ES-I3 (cell line): ENCODE data around the gene RAB5B.
"Not testable (repeated sequence)": the region's sequence is repeated elsewhere in the genome, so short reads cannot be mapped to it uniquely, and the experiment has no call there.

Experiments
- H3K36me3 ChIP-seq: 2 replicates; pipeline ENCODE4 v1.6.1; 2013; ENCODE audit warnings: mild to moderate bottlenecking, low read length, control low read depth, moderate library complexity; ENCODE audit not compliant: insufficient read depth
- H3K4me1 ChIP-seq: 2 replicates; pipeline ENCODE4 v1.6.1; 2013; ENCODE audit warnings: mild to moderate bottlenecking, control low read depth, low read length; ENCODE audit not compliant: insufficient read depth
- H3K9ac ChIP-seq: 2 replicates; pipeline ENCODE4 v1.6.1; 2013; ENCODE audit warnings: low read depth, mild to moderate bottlenecking, low read length, moderate library complexity
- H3K9me3 ChIP-seq: 2 replicates; pipeline ENCODE4 v1.6.1; 2013; ENCODE audit warnings: mild to moderate bottlenecking, low read length, moderate library complexity; ENCODE audit not compliant: control insufficient read depth, insufficient read depth

Gene RAB5B

DNA sequence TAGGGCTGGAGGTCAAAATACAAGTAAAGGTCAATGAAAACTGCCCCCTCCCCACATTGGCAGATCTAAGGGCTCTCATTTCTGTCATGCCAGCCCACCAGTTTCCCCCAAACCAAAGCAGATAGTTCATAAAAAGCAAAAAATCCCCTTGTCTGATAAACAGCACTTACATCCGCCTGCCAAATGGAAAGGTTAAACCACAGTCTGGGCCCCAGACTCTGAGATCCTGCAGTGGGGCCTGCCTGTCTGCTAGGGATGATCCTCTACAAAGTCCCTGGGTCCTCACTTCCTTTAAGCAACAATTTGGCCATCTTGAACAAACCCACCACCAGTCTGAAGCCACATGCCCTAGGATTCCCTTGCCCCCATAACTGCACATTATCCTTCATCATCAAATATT is 58.1 kb downstream of the RAB5B start:
- H3K9ac ChIP-seq: no peak overlapping the region
- H3K9me3 ChIP-seq: no peaks in the 10 kb centered on the region
- no peaks in the 10 kb centered on the region for H3K4me1 ChIP-seq
- H3K36me3 ChIP-seq: peaks cover 11% of the 10 kb centered on the region; the same call in 1 of the 2 replicates

GRCh38 chr12:56034586-56035332 is 60.9 kb downstream of the RAB5B start:
- Histone ChIP-seq H3K9me3 (no peaks in the 10 kb centered on the region), H3K4me1 (0 out of 2 replicates have a peak, but pooled peaks cover 5% of the 10 kb centered on the region), H3K9ac (no peak overlapping the region), H3K36me3 (peaks cover 11% of the 10 kb centered on the region; the same call in 1 of the 2 replicates)

- Histone ChIP-seq H3K4me1 (0 out of 2 replicates have a peak, but pooled peaks cover 5% of the 10 kb centered on the region), H3K9ac (no peak overlapping the region), H3K9me3 (no peaks in the 10 kb centered on the region), H3K36me3 (peaks cover 8% of the 10 kb centered on the region; the same call in 1 of the 2 replicates)
These were observed 63.3 kb downstream of the RAB5B start for GRCh38 chr12:56037161-56037560.

- H3K36me3 ChIP-seq: peaks cover 8% of the 10 kb centered on the region
- H3K4me1 ChIP-seq: 0 out of 2 replicates have a peak, but pooled peaks cover 5% of the 10 kb centered on the region
- no peak overlapping the region for H3K9ac ChIP-seq
- H3K9me3 ChIP-seq: no peaks in the 10 kb centered on the region
These were observed 64.3 kb downstream of the RAB5B start for GRCh38 chr12:56038022-56038655.

DNA sequence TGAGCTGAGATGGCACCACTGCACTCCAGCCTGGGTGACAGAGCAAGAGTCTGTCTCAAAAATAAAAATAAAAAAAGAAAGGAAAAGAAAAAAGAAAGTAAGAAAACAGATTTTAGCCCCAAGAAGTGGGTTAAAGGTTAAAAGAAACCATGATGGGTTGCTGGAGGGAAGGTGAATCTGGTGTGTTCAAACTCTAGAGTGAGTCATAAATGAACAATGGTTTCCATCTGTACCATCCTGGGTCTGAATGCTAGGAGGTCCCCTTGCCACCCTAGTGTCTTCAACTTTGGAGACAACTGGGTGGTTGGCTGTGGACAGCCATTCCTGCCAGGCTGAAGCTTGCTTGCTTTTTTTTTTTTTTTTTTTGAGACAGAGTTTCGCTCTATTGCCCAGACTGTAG is 66.3 kb downstream of the RAB5B start:
- H3K4me1 ChIP-seq: 0 out of 2 replicates have a peak, but pooled peaks cover 5% of the 10 kb centered on the region
- peaks cover 17% of the 10 kb centered on the region for H3K36me3 ChIP-seq
- no peaks in the 10 kb centered on the region for H3K9me3 ChIP-seq
- H3K9ac ChIP-seq: no peak overlapping the region

DNA sequence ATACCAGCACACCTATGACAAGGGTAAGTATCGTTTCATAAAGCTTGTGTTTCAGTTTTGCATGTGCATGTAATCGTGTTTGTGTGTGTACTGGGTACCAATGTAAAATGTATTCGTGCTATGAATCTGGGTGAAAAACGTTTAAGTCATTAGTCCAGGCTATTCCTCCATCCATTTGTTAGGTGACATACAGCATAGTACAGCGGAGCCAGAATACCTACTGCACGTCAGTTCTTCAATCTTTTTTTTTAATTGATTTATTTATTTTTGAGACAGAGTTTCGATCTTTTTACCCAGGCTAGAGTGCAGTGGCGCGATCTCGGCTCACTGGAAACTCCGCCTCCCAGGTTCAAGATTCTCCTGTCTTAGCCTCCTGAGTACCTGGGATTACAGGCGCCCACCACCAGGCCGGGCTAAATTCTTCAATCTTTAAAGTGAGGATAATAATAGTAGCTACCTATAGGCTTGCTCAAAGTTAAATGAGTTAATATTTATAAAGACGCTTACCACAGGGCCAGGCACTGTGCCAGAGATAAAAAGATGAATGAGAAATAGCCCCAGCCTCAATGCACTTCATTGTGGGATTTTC is 67.2 kb downstream of the RAB5B start:
- Histone ChIP-seq H3K36me3 (peaks cover 17% of the 10 kb centered on the region), H3K9ac (peak overlapping the region; percentile 50)

DNA sequence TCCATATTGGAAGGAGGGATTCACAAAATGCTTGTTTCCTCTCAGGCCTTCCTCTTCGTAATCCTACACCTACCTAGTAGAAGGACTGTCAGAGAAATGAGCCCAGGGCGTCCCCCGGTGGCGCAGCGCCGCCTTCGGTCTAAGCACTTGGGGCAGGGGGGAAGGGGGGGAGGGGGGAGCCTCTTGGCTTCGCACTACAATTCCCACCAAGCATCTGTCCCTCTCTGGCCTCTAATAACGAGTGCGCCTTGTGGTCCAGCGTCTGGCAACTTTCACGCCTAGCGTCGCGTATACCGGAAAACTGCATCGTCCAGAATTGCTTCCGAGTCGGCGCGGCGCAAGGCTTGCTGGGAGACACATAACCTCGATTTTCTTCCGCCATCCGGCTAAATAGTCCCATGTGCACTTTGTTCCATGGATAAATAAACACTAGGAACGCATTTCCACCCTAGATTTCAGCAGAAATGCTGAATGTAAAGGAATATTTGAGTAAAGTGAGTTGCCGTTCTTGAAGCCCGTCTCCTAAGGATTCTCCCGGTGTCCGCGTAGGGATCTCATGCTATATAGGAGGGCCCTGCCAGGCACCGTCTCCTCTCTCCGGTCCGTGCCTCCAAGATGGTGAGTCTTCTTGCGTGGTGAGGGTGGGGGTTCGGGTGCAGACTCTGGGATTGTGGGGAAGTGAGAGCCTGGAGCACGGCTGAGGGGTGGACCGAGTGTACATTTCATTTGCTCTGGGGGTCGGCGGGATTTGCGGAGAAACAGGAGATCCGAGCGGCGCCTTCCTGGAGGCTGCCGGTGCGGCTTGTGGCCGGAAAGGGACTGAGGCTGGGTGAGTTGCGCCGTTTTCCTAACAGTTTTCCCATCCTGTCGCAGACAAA is 67.9 kb downstream of the RAB5B start, which contains the start of gene RPS26:
Gene RPS26 (plus strand): TSS at position 367 of the 878 bp plus-strand sequence. CDS start 249 bp downstream, at position 616.
- H3K36me3 ChIP-seq: peaks cover 14% of the 10 kb centered on the region
- peak within 1 kb of the TSS; percentile 98 for H3K9ac ChIP-seq
- no peaks in the 10 kb centered on the region for H3K9me3 ChIP-seq
- peaks cover 5% of the 10 kb centered on the region; the same call in 1 of the 2 replicates for H3K4me1 ChIP-seq

More for the DNA sequence above, 67.2 kb downstream of the RAB5B start:
- Histone ChIP-seq H3K9me3 (no peaks in the 10 kb centered on the region), H3K4me1 (0 out of 2 replicates have a peak, but pooled peaks cover 5% of the 10 kb centered on the region)

DNA sequence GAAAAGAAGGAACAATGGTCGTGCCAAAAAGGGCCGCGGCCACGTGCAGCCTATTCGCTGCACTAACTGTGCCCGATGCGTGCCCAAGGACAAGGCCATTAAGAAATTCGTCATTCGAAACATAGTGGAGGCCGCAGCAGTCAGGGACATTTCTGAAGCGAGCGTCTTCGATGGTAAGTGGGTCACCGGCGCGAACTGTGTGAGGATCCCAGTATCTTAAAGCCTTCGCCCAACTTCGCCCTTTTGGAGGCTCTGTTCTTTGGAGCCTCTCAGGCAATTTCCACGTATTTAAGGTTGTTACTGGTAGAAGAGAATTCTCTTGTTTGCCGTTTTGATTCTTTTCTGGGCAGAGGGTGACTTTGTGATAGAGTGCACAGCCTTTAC is 68.5 kb downstream of the RAB5B start:
- not testable (repeated sequence) for H3K9me3 ChIP-seq, H3K4me1 ChIP-seq
- H3K9ac ChIP-seq: peak overlapping the region; percentile 98
- H3K36me3 ChIP-seq: peaks cover 14% of the 10 kb centered on the region

DNA sequence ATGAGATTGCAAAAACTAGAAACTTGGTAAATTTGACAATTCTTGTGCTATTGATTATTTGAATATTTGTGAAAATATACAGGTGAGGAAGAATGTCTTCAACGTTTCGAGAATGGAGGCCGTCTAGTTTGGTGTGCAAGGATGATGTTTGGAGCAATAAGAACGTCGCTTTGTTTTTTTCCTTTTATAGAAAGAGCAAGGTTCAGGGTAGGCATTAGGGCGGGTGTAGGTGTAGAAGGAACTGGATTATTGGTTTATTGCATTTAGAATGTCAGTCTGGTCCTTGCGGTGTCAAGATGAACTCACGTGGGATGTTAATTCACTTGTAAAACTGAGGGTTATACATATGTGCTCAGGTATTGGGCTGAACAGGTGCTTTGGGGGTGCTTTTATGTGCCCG is 69.0 kb downstream of the RAB5B start:
- H3K4me1 ChIP-seq: peaks cover 5% of the 10 kb centered on the region; the same call in 1 of the 2 replicates
- H3K9ac ChIP-seq: peak overlapping the region; percentile 98
- peaks cover 14% of the 10 kb centered on the region for H3K36me3 ChIP-seq
- H3K9me3 ChIP-seq: no peaks in the 10 kb centered on the region
